Adipocyte (in vitro differentiated cells): Measurements from ENCODE around the gene ADGRF3.
"Not testable (repeated sequence)": the region's sequence is repeated elsewhere in the genome, so short reads cannot be mapped to it uniquely, and the experiment has no call there.

Experiments
- DNase-seq: peaks from one replicate; pipeline ENCODE4 v3.0.0-alpha.2; 2015; ENCODE audit warnings: low read depth
- H3K27me3 ChIP-seq: replicated peaks from 2 replicates; pipeline ENCODE4 v1.7.0; 2013; ENCODE audit warnings: mild to moderate bottlenecking, low read length, moderate library complexity; ENCODE audit not compliant: control insufficient read depth, insufficient read depth
- H3K36me3 ChIP-seq: 2 replicates; pipeline ENCODE4 v1.7.0; 2013; ENCODE audit warnings: low read length, mild to moderate bottlenecking, moderate library complexity; ENCODE audit not compliant: control insufficient read depth, insufficient read depth, severe bottlenecking
- H3K4me1 ChIP-seq: 2 replicates; pipeline ENCODE4 v1.7.0; 2013; ENCODE audit warnings: mild to moderate bottlenecking, low read length, moderate library complexity; ENCODE audit not compliant: control insufficient read depth, insufficient read depth
- H3K4me3 ChIP-seq: 2 replicates; pipeline ENCODE4 v1.7.0; 2013; ENCODE audit warnings: mild to moderate bottlenecking, low read length, moderate library complexity
- H3K9ac ChIP-seq: 2 replicates; pipeline ENCODE4 v1.7.0; 2013; ENCODE audit warnings: mild to moderate bottlenecking, low read length, moderate library complexity
- H3K9me3 ChIP-seq: 2 replicates; pipeline ENCODE4 v1.7.0; 2013; ENCODE audit warnings: mild to moderate bottlenecking, low read length, moderate library complexity; ENCODE audit not compliant: control insufficient read depth

ADGRF3 gene

GRCh38 chr2:26330114-26330549, 16.5 kb downstream of the ADGRF3 start:
- peak; percentile 95 for DNase-seq

DNA sequence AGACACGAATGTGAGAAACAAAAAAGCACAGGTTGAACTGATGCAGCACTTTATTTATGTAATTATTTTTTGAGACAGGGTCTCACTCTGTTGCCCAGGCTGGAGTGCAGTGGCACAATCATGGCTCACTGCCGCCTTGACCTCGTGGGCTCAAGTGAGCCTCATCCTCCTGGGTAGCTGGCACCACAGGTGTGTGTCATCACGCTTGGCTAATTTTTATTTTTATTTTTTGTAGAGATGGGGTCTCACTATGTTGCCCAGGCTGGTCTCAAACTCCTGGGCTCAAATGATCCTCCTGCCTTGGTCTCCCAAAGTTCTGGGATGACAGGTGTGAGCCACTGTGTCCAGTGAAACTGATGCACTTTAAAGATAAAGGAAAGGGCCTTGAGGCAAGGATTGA, 17.5 kb downstream of the ADGRF3 start:
- not testable (repeated sequence) for H3K4me3 ChIP-seq, DNase-seq, H3K27me3 ChIP-seq, H3K36me3 ChIP-seq, H3K9me3 ChIP-seq, H3K9ac ChIP-seq
- peaks cover 27% of the 10 kb centered on the region for H3K4me1 ChIP-seq

More at GRCh38 chr2:26330114-26330549, 16.5 kb downstream of the ADGRF3 start:
- Histone ChIP-seq H3K9ac (peak overlapping the region; percentile 36), H3K9me3 (no peaks in the 10 kb centered on the region), H3K36me3 (no peaks in the 10 kb centered on the region), H3K27me3 (no peaks in the 10 kb centered on the region), H3K4me3 (no peak overlapping the region), H3K4me1 (peaks cover 27% of the 10 kb centered on the region)

GRCh38 chr2:26327291-26328272, 19.0 kb downstream of the ADGRF3 start:
- peak; percentile 67 for DNase-seq
- no peaks in the 10 kb centered on the region for H3K27me3 ChIP-seq
- H3K4me3 ChIP-seq = no peak overlapping the region
- peaks cover 27% of the 10 kb centered on the region for H3K4me1 ChIP-seq
- no peaks in the 10 kb centered on the region for H3K9me3 ChIP-seq
- peak overlapping the region; percentile 11 for H3K9ac ChIP-seq
- H3K36me3 ChIP-seq = no peaks in the 10 kb centered on the region

GRCh38 chr2:26326514-26326913, 20.1 kb downstream of the ADGRF3 start:
- no peak for DNase-seq
- peaks cover 27% of the 10 kb centered on the region for H3K4me1 ChIP-seq
- no peaks in the 10 kb centered on the region for H3K36me3 ChIP-seq
- H3K9me3 ChIP-seq = no peaks in the 10 kb centered on the region
- H3K9ac ChIP-seq = no peak overlapping the region
- H3K4me3 ChIP-seq = no peak overlapping the region
- no peaks in the 10 kb centered on the region for H3K27me3 ChIP-seq

- no peak overlapping the region for H3K4me3 ChIP-seq
- no peaks in the 10 kb centered on the region for H3K27me3 ChIP-seq
- peaks cover 27% of the 10 kb centered on the region for H3K4me1 ChIP-seq
- no peaks in the 10 kb centered on the region for H3K9me3 ChIP-seq
- no peak overlapping the region for H3K9ac ChIP-seq
- no peak for DNase-seq
- H3K36me3 ChIP-seq = no peaks in the 10 kb centered on the region
Measured at GRCh38 chr2:26325851-26326250, 20.7 kb downstream of the ADGRF3 start.

DNA sequence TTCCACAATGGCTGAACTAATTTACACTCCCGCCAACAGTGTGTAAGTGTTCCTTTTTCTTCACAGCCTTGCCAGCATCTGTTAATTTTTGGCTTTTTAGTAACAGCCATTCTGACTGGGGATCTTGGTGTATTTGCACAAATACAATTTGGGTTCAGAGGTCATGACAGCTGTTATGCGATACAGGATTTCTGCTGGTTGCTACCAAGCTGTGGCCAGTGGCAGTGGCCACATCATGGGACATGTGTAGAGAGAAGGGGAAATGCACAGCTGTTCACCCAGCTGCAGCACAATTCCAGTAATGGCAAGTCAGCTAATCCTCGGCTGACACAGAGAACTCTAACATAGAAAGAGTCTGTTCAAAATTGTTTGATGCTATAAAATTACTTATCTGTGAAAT, 21.7 kb downstream of the ADGRF3 start:
- no peak overlapping the region for H3K4me3 ChIP-seq
- no peak overlapping the region for H3K9ac ChIP-seq
- H3K9me3 ChIP-seq = no peaks in the 10 kb centered on the region
- H3K27me3 ChIP-seq = no peaks in the 10 kb centered on the region
- H3K4me1 ChIP-seq = peaks cover 21% of the 10 kb centered on the region
- H3K36me3 ChIP-seq = no peaks in the 10 kb centered on the region
- no peak for DNase-seq

- DNase-seq, H3K9ac ChIP-seq, H3K4me3 ChIP-seq, H3K9me3 ChIP-seq, H3K27me3 ChIP-seq, H3K36me3 ChIP-seq: not testable (repeated sequence)
- H3K4me1 ChIP-seq = peaks cover 21% of the 10 kb centered on the region
Measured at GRCh38 chr2:26324479-26324878, 22.1 kb downstream of the ADGRF3 start.

GRCh38 chr2:26318950-26319349, 27.6 kb downstream of the ADGRF3 start:
- Histone ChIP-seq H3K36me3 (no peaks in the 10 kb centered on the region), H3K4me1 (peaks cover 8% of the 10 kb centered on the region), H3K9ac (no peak overlapping the region), H3K27me3 (peaks cover 16% of the 10 kb centered on the region), H3K9me3 (no peaks in the 10 kb centered on the region), H3K4me3 (no peak overlapping the region)
- DNase-seq = no peak

DNA sequence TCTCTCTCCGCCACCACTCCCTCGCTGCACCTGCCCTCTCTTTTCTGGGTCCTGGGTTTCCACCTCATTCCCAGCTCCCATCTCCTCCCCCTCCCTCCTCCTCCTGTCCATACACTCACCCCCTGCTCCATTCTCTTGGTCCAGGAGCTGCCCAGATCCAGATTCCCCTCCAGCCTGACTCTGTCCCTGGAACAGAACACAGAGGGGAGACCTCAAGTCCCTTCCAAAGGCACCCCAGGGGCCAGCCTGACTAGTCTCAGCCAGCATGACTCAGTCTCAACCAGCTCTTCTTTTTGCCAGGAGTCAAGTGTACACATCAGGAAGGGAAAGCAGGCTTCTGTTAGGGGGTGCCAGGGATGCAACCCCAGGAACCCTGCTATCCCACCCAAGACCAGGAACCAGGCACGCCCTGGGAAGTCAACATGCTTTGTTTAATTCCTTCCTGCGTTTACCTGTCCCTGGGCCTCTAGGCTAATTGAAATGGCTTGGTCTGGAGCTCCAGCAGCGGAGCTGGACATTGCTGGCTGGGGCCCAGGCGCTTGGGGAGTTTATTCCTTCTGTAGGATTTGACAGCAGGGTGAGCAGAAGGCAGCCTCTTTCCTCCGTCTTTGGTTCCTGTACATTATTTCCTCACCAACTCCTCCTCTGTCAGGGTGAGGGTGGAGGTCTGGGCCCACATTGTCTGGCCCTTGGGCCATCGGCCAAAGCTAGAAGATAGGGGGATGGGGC, 29.0 kb downstream of the ADGRF3 start:
- H3K4me1 ChIP-seq = peaks cover 8% of the 10 kb centered on the region
- peak; percentile 8 for DNase-seq

GRCh38 chr2:26316845-26317244, 29.7 kb downstream of the ADGRF3 start:
- no peaks in the 10 kb centered on the region for H3K9me3 ChIP-seq

More for the DNA sequence above, 29.0 kb downstream of the ADGRF3 start:
- no peaks in the 10 kb centered on the region for H3K9me3 ChIP-seq
- H3K27me3 ChIP-seq = peaks cover 16% of the 10 kb centered on the region
- H3K36me3 ChIP-seq = no peaks in the 10 kb centered on the region
- H3K9ac ChIP-seq = no peak overlapping the region
- no peak overlapping the region for H3K4me3 ChIP-seq

GRCh38 chr2:26316041-26316440, 30.5 kb downstream of the ADGRF3 start:
- Histone ChIP-seq H3K4me1 (peaks cover 8% of the 10 kb centered on the region), H3K4me3 (no peak overlapping the region), H3K27me3 (peaks cover 21% of the 10 kb centered on the region), H3K9ac (no peak overlapping the region), H3K36me3 (no peaks in the 10 kb centered on the region), H3K9me3 (no peaks in the 10 kb centered on the region)
- DNase-seq = no peak

More at GRCh38 chr2:26316845-26317244, 29.7 kb downstream of the ADGRF3 start:
- no peak overlapping the region for H3K9ac ChIP-seq
- H3K4me1 ChIP-seq = peaks cover 8% of the 10 kb centered on the region
- no peaks in the 10 kb centered on the region for H3K36me3 ChIP-seq
- H3K27me3 ChIP-seq = peaks cover 16% of the 10 kb centered on the region
- H3K4me3 ChIP-seq = no peak overlapping the region
- no peak for DNase-seq
